Pancreas (tissue), 10 donors: ENCODE results near the gene MEX3A. TPM values are rescaled to one million over a fixed set of nuclear protein-coding genes. Genes with fewer than 3 reads are reported as not detected.

Experiments used
- ATAC-seq, 4 donors: fragments of 200-7000 bp; cut with Tn5 transposase; one replicate each; pipeline versions ENCODE4 v1.8.0 to v1.9.1; 2020; ENCODE audit warnings: mild to moderate bottlenecking in 4 of 4, moderate library complexity in 4 of 4
- DNase-seq, 6 donors: peaks; one replicate each; pipeline ENCODE4 v3.0.0-alpha.2; 2020
- FAIRE-seq: peaks from 2 replicates; lab custom pipeline; 2012; peaks lifted over from hg19 to GRCh38; lab: Jason Lieb, UNC
- H3K27ac ChIP-seq, 4 donors: fragments of 200-600 bp; sonication (generic); 1 replicate in 3 of 4; 2 replicates in 1 of 4; pipeline versions ENCODE4 v1.5.0 to v1.8.0; 2020
- H3K27me3 ChIP-seq, 4 donors: fragments of 200-600 bp; one replicate each; pipeline ENCODE4 v1.8.0; 2021
- H3K36me3 ChIP-seq, 3 donors: fragments of 200-600 bp; sonication (generic) in 1 of 3; one replicate each; pipeline versions ENCODE4 v1.5.0 to v1.8.0; 2020 to 2021
- H3K4me1 ChIP-seq, 3 donors: fragments of 200-600 bp; one replicate each; pipeline ENCODE4 v1.8.0; 2021
- H3K4me3 ChIP-seq, 4 donors: fragments of 200-600 bp; sonication (generic) in 2 of 4; one replicate each; pipeline versions ENCODE4 v1.5.0 to v1.8.0; 2020 to 2021
- H3K9me3 ChIP-seq, 4 donors: fragments of 200-600 bp; one replicate each; pipeline ENCODE4 v1.8.0; 2021
- WGBS, 2 donors: extraction: QIAGEN DNeasy Blood & Tissue Kit; methylation state at CpG; one replicate each; pipeline ENCODE4 v1.1.7; 2013; 5-methylcytosine and 5-hydroxymethylcytosine counted together
- intact Hi-C, 3 donors: fragments of 100-400 bp; cut with DNase I; formaldehyde crosslinking; loops; one replicate each; pipeline versions ENCODE4 v1.11.1 to v1.14.2; 2022
- polyA plus RNA-seq, 2 donors: library from polyadenylated mRNA; stranded (reverse); fragments of 200-250 nt; gene quantifications; one replicate each; pipeline ENCODE4 v1.2.3, GENCODE V29; 2013
- total RNA-seq, 6 donors: library from RNA; stranded (reverse); fragmentation: NEBNext Ultra II Directional in 4 of 6; extraction: Animal tissue kit (Norgen Biotek cat#: 25700) in 4 of 6; gene quantifications; one replicate each; pipeline versions ENCODE4 v1.2.1 to v1.2.4, GENCODE V29; 2021 to 2023
- TF ChIP-seq, protein P1 (sequence below), 4 donors: fragments of 200-600 bp; sonication (generic) in 3 of 4; IDR thresholded peaks; one replicate each; pipeline versions ENCODE4 v1.5.0 to v1.8.0; 2021; ENCODE audit warnings: antibody characterized with exemption in 4 of 4
- donor health status: healthy with polysubstance abuse.
- donor health status: DM: no; HTN: no; CAD: no; lungs with moderate emphysema.
- donor health status: DM: no; HTN: no; CAD: no.
- donor health status: control.
- donor health status: control.
- donor health status: Bipolar disorder and iron deficiency.
- donor health status: DM: yes; HTN: yes; CAD: no.
- donor health status: DM: no; HTN: no; CAD: no.
- donor health status: DM: no; HTN: no; CAD: no.
- donor health status: DM: yes; HTN: yes; CAD: no.

MEX3A gene
- total and polyA plus RNA-seq, 8 donors = 0.12 to 3.1 (median 0.65) TPM

DNA sequence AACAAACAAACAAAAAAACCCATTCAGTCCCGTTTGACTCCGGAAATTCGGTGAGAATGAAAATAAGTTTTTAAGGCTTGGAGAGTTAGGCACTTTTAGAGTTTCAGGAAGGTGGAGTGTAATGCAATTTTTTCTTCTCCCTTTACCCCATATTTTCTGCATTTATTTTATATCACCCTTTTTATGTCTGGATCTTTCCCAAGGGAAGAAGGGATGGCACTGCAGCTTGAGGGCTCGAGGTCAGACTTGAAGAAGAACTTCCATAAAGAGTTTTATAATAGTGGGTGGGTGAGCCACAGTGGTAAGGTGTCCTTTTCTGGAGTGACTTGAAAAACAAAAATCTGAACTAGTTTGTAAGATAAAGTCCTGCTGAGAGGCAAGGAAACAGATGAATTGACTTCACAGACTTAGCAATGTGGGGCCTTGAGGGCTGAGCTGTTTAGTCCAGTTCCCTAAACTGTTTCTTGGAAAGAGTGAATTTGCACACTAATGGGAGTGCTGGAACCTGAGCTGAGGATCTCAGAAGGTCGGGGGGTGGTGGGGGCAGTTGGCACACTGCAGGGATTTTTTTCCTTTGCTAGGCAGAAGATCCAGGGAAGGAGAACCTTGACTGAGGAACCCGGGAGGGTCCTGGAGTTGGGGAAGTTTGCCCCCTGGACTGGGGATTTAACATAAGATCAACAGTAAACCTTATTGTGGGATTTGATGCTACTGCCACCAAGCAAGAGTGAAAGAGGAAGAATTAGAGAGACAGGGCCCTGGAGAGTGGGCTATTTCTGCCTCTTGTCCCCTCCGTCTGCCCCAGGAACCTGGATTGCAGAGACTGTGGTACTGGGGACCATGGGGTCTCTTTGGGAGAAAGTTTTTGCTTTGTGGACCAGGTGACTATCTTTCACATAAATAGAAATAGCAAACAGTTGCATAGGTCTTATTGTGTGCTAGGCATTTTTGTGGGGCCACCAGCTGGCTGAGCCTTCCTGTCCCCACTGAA lies 1.8 kb upstream of the MEX3A start:
- no peaks in the 10 kb centered on the region for H3K36me3 ChIP-seq
- no peak overlapping the region for H3K4me3 ChIP-seq
- H3K27ac ChIP-seq = no peak overlapping the region
- DNase-seq (no peak), FAIRE-seq (no peak), ATAC-seq (no peak)
- TF ChIP-seq, protein P1, sequence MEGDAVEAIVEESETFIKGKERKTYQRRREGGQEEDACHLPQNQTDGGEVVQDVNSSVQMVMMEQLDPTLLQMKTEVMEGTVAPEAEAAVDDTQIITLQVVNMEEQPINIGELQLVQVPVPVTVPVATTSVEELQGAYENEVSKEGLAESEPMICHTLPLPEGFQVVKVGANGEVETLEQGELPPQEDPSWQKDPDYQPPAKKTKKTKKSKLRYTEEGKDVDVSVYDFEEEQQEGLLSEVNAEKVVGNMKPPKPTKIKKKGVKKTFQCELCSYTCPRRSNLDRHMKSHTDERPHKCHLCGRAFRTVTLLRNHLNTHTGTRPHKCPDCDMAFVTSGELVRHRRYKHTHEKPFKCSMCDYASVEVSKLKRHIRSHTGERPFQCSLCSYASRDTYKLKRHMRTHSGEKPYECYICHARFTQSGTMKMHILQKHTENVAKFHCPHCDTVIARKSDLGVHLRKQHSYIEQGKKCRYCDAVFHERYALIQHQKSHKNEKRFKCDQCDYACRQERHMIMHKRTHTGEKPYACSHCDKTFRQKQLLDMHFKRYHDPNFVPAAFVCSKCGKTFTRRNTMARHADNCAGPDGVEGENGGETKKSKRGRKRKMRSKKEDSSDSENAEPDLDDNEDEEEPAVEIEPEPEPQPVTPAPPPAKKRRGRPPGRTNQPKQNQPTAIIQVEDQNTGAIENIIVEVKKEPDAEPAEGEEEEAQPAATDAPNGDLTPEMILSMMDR (IDR thresholded peaks at IDR 0.05) = no peak
- H3K4me1 ChIP-seq = peaks cover 0 to 3% (median 0%) of the 10 kb centered on the region in 3 donors
- no peaks in the 10 kb centered on the region for H3K9me3 ChIP-seq
- intact Hi-C loops = loop anchor here in 1 of 3 donors (10.0 kb wide), 1 partner anchor 51 kb away; no protein-coding TSS in a partner anchor
- WGBS, 2 donors = 53 to 57% methylated on average over 7 of the region's 7 CpGs
- no peaks in the 10 kb centered on the region for H3K27me3 ChIP-seq

DNA sequence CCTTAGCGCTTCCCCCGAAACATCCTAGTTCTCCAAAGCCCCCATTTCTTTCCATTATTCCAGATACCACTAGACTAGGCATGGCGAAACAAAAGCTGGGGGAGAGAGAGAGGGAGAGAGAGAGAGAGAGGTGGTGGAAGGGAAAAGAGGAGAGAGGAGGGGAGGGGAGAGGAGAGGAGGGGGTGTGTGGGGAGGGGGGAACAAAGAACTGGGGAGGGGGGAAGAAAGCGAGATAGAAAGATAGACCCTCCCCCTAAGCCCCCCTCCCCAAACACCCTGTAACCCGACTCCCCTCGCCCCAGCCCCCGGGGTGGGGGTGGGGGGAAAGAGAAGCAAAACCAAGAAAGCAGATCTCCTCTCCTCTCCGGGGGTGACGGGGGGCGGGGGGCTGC lies 352 bp downstream of the MEX3A start:
- no peaks in the 10 kb centered on the region for H3K9me3 ChIP-seq
- DNase-seq = no peak
- peak overlapping the region; percentile 63 to 89 (median 80) for H3K4me3 ChIP-seq
- no peaks in the 10 kb centered on the region for H3K36me3 ChIP-seq
- H3K27me3 ChIP-seq = no peaks in the 10 kb centered on the region
- TF ChIP-seq, protein P1 (IDR thresholded peaks at IDR 0.05) = no peak
- H3K27ac ChIP-seq = no peak overlapping the region
- FAIRE-seq = no peak
- WGBS, 2 donors = 0 to 3% methylated on average over 3 to 9 of the region's 10 CpGs
- intact Hi-C loops = loop anchor here in 1 of 3 donors (10.0 kb wide), 1 partner anchor 53 kb away; no protein-coding TSS in a partner anchor
- peaks cover 0 to 3% (median 0%) of the 10 kb centered on the region in 3 donors for H3K4me1 ChIP-seq
- no peak for ATAC-seq

DNA sequence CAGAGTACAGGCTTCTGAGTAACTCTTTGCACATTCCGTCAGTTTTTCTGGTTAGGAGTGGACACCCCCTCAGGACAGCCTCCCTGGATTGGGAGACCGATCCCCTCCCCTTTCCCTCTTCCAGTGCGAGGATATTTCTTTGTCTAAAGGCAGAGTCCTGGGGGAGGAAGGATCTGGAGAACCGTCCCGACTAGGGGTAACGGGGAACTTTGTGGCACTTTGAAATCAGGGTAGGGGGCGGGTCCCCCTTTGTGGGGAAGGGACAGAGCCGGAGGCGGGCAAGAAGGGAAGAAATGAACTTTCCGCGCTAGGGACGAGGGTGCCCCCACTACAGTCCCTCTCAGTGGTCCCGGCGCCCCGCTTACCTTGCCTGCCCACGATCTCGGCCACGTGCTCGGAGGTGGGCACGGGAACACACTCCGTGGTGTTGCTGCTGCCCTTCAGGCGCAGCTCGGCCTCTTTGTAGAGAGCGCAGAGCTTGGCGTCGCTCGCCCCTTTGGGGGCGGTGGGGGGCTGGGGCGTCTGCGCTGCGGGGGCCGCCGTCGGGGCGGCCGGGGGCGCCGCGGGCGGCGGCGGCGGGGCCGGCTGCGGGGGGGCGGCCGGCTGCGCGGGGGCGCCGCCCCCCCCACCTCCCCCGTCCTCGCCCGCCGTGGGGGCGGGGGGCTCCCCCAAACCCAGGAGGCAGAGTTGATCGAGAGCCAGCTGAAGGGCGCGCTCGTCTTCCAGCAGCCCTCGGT lies 917 bp downstream of the MEX3A start:
- Histone ChIP-seq H3K9me3 (no peaks in the 10 kb centered on the region), H3K4me3 (peak overlapping the region in 2 of 4 donors; percentile 63 to 73), H3K36me3 (no peaks in the 10 kb centered on the region), H3K4me1 (peaks cover 0 to 3% (median 0%) of the 10 kb centered on the region in 3 donors), H3K27me3 (no peaks in the 10 kb centered on the region), H3K27ac (no peak overlapping the region)
- intact Hi-C loops = loop anchor here in 1 of 3 donors (10.0 kb wide), 1 partner anchor 53 kb away; no protein-coding TSS in a partner anchor
- WGBS, 2 donors = 19 to 24% methylated on average over 26 to 55 of the region's 61 CpGs
- TF ChIP-seq, protein P1 (IDR thresholded peaks at IDR 0.05) = no peak
- DNase-seq (no peak), ATAC-seq (no peak), FAIRE-seq (no peak)

DNA sequence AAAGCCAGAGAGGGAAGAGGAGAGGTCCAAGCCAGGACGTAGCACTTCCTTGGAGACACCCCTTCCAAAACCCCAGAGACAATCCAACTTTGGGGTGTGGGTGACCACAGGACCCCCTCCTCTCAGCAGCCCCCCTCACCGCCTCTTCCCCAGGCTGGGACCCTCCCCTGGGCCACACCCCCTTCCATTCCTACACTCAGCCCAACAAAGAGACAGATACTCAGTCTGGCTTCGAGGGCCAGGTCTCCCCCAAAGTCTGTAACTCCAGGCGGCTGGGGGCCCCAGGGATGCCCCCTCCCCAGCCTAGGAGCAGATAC lies 1.4 kb downstream of the MEX3A start:
- no peaks in the 10 kb centered on the region for H3K27me3 ChIP-seq
- H3K9me3 ChIP-seq = no peaks in the 10 kb centered on the region
- no peak for DNase-seq
- no peaks in the 10 kb centered on the region for H3K36me3 ChIP-seq
- 69 to 71% methylated on average over 4 of the region's 4 CpGs for WGBS, 2 donors
- H3K4me1 ChIP-seq = peaks cover 0 to 3% (median 0%) of the 10 kb centered on the region in 3 donors
- FAIRE-seq = no peak
- ATAC-seq = no peak
- H3K4me3 ChIP-seq = no peak overlapping the region
- TF ChIP-seq, protein P1 (IDR thresholded peaks at IDR 0.05) = no peak
- no peak overlapping the region for H3K27ac ChIP-seq
- intact Hi-C loops = loop anchor here in 1 of 3 donors (10.0 kb wide), 1 partner anchor 54 kb away; no protein-coding TSS in a partner anchor
